Left ventricle myocardium inferior (tissue), 1 donor: ENCODE data around the gene PRKG2. TPM values are rescaled to one million over a fixed set of nuclear protein-coding genes. Genes with fewer than 3 reads are reported as not detected.

ENCODE experiments used
- DNase-seq: peaks from one replicate; pipeline ENCODE4 v3.0.0-alpha.2; 2020
- H3K27ac ChIP-seq: fragments of 200-600 bp; replicated peaks from 2 replicates; pipeline ENCODE4 v1.8.0; 2021
- H3K27me3 ChIP-seq: fragments of 200-600 bp; 2 replicates; pipeline ENCODE4 v1.8.0; 2021; ENCODE audit warnings: low read depth
- H3K36me3 ChIP-seq: fragments of 200-600 bp; 2 replicates; pipeline ENCODE4 v1.8.0; 2021
- H3K4me1 ChIP-seq: fragments of 200-600 bp; 2 replicates; pipeline ENCODE4 v1.8.0; 2021
- H3K4me3 ChIP-seq: fragments of 200-600 bp; 2 replicates; pipeline ENCODE4 v1.8.0; 2021; ENCODE audit warnings: mild to moderate bottlenecking, moderate library complexity
- H3K9me3 ChIP-seq: fragments of 200-600 bp; replicated peaks from 2 replicates; pipeline ENCODE4 v1.8.0; 2021
- intact Hi-C: fragments of 100-400 bp; cut with micrococcal nuclease; formaldehyde crosslinking; loops from one replicate; pipeline ENCODE4 v1.11.0; 2022
- total RNA-seq: library from RNA; stranded (reverse); fragmentation: NEBNext Ultra II Directional; extraction: Animal tissue kit (Norgen Biotek cat#: 25700); gene quantifications from one replicate; pipeline ENCODE4 v1.2.1, GENCODE V29; 2021
- TF ChIP-seq, protein P1 (sequence below): fragments of 200-600 bp; IDR thresholded peaks from 2 replicates; pipeline ENCODE4 v1.8.0; 2021; ENCODE audit warnings: antibody characterized with exemption, mild to moderate bottlenecking, borderline replicate concordance
- donor health status: DM: no; HTN: yes; CAD: no; lungs with severe emphysema.

Gene PRKG2
- total RNA-seq, 1 donor from 2014 or later = 0.74 TPM

DNA sequence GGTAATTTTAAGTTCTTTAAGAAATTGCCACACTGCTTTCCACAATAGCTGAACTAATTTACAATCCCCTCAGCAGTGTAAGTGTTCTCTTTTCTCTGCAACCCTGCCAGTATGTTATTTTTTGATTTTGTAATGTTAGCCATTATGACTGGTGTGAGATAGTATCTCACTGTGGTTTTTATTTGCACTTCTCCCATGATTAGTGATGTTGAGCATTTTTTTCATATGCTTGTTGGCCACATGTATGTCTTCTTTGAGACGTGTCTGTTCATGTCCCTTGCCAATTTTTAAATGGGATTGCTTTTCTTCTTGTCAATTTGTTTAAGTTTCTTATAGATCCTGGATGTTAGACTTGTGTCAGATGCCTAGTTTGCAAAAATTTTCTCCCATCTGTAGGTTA, 98.5 kb downstream of the PRKG2 start:
- TF ChIP-seq, protein P1, sequence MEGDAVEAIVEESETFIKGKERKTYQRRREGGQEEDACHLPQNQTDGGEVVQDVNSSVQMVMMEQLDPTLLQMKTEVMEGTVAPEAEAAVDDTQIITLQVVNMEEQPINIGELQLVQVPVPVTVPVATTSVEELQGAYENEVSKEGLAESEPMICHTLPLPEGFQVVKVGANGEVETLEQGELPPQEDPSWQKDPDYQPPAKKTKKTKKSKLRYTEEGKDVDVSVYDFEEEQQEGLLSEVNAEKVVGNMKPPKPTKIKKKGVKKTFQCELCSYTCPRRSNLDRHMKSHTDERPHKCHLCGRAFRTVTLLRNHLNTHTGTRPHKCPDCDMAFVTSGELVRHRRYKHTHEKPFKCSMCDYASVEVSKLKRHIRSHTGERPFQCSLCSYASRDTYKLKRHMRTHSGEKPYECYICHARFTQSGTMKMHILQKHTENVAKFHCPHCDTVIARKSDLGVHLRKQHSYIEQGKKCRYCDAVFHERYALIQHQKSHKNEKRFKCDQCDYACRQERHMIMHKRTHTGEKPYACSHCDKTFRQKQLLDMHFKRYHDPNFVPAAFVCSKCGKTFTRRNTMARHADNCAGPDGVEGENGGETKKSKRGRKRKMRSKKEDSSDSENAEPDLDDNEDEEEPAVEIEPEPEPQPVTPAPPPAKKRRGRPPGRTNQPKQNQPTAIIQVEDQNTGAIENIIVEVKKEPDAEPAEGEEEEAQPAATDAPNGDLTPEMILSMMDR = no peak
- DNase-seq = no peak
- Histone ChIP-seq H3K27me3 (no peaks in the 10 kb centered on the region), H3K36me3 (no peaks in the 10 kb centered on the region), H3K9me3 (no peaks in the 10 kb centered on the region), H3K27ac (no peak overlapping the region), H3K4me3 (no peak overlapping the region), H3K4me1 (no peaks in the 10 kb centered on the region)
- intact Hi-C loops = no loop called here

DNA sequence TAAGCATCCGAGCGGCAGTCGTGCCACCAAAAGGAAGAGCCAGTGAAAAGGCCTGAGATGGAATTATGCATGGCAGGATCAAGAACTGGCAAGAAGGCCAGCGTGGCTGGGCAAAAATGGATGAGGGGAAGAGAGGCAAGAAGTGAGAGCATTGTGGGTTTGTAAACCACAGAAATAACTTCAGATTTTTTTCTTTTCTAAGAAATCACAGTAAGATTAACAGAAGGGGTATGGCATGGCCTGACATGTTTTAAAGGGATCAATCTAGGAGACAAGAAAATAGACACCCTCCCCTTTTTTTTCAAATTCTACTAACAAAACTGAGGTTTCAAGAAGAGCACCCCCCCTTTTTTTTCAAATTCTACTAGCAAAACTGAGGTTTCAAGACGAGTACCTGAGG, 102.0 kb downstream of the PRKG2 start:
- TF ChIP-seq, protein P1 = no peak
- DNase-seq = no peak
- Histone ChIP-seq H3K9me3 (no peaks in the 10 kb centered on the region), H3K4me3 (no peak overlapping the region), H3K4me1 (no peaks in the 10 kb centered on the region), H3K36me3 (no peaks in the 10 kb centered on the region), H3K27ac (no peak overlapping the region), H3K27me3 (no peaks in the 10 kb centered on the region)
- intact Hi-C loops = no loop called here

DNA sequence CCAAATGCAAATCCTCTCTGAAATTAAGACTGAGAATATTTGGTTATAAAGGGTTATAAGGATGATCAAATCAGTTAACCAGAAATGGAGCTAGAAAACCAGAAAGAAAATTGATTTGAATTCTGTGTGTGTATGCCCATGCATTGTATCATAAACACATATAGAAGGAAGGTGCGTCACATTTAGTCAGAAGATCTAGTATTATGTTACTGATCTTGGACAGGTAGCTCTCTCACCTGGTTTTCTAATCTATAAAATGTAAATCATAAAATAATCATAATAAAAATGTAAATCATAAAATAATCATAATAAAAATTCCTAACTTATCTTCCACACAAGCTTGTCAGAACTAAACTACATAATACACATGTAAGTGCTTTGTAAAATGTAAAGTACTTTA, 105.7 kb downstream of the PRKG2 start:
- no peaks in the 10 kb centered on the region for H3K36me3 ChIP-seq
- no peaks in the 10 kb centered on the region for H3K27me3 ChIP-seq
- intact Hi-C loops = no loop called here
- DNase-seq = no peak
- no peak overlapping the region for H3K4me3 ChIP-seq
- no peaks in the 10 kb centered on the region for H3K9me3 ChIP-seq
- no peaks in the 10 kb centered on the region for H3K4me1 ChIP-seq
- TF ChIP-seq, protein P1 = no peak
- no peak overlapping the region for H3K27ac ChIP-seq

DNA sequence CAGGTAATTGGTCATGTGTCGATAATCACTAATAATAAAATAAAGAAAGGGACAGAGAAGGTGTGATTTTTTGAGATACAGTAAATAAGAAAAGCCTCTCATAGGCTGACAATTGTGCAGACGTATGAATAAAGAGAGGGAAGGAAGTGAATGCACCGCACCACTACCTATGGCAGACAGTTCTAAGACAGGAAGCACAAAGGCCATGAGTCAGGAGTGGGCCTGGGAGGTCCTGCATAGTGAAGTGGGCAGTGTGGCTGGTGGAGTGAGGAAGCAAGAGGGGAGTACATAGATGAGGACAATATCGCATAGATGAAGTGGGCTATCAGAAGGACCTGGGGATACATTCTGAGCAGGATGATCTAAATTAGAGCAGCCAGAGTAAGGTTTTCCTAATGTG, 108.9 kb downstream of the PRKG2 start:
- Histone ChIP-seq H3K4me1 (no peaks in the 10 kb centered on the region), H3K27ac (no peak overlapping the region), H3K4me3 (no peak overlapping the region), H3K36me3 (no peaks in the 10 kb centered on the region), H3K27me3 (no peaks in the 10 kb centered on the region), H3K9me3 (no peaks in the 10 kb centered on the region)
- TF ChIP-seq, protein P1 = no peak
- intact Hi-C loops = no loop called here
- DNase-seq = no peak

DNA sequence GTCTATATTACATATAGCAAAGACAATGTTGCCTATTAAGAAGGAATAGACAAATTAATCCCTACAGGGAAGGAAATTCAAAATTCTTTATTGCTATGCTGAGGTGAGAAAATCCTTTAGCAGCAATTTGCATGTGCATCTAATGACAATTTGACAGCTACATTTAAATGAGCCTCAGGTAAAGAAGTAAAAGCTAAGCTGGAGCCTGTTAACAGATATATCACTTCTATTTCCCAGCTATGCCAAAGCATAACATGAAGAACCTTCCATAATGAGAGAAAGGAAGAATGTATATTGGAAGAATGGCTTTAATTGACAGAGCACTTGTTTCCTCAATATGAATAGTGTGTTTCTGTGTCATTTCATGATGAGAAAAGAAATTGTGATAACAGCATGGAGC, 112.9 kb downstream of the PRKG2 start:
- intact Hi-C loops = no loop called here
- no peak for DNase-seq
- no peaks in the 10 kb centered on the region for H3K27me3 ChIP-seq
- no peaks in the 10 kb centered on the region for H3K4me1 ChIP-seq
- no peak overlapping the region for H3K4me3 ChIP-seq
- TF ChIP-seq, protein P1 = no peak
- peaks cover 7% of the 10 kb centered on the region for H3K9me3 ChIP-seq
- no peak overlapping the region for H3K27ac ChIP-seq
- H3K36me3 ChIP-seq = no peaks in the 10 kb centered on the region

DNA sequence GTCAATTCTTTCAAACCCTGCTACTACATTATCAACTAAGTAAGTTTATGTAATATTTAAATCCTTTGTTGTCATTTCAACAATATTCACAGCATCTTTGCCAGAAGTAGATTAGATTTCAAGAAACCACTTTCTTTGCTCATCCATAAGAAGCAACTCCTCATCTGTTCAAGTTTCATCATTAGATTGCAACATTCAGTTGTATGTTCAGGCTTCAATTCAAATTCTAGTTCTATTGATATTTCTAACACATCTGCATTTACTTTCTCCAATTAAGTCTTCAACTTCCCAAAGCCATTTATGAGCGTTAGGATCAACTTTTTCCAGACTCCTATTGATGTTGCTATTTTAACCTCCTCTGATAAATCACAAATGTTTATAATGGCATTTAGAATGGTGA, 118.5 kb downstream of the PRKG2 start:
- TF ChIP-seq, protein P1 = no peak
- no peaks in the 10 kb centered on the region for H3K4me1 ChIP-seq
- no peak for DNase-seq
- no peaks in the 10 kb centered on the region for H3K36me3 ChIP-seq
- no peak overlapping the region for H3K4me3 ChIP-seq
- peaks cover 11% of the 10 kb centered on the region for H3K9me3 ChIP-seq
- intact Hi-C loops = no loop called here
- no peak overlapping the region for H3K27ac ChIP-seq
- no peaks in the 10 kb centered on the region for H3K27me3 ChIP-seq
